SK-N-SH (cell line): ENCODE measurements around the gene PSD. TPM values are rescaled to one million over a fixed set of nuclear protein-coding genes. Genes with fewer than 3 reads are reported as not detected.

Experiments
- CTCF ChIA-PET: fragments of 300-600, 350-600 bp; formaldehyde crosslinking; extraction: SDS; loops from one replicate; lab custom pipeline; 2021; lab: Yijun Ruan, JAX
- POLR2A ChIA-PET: fragments of 350-600 bp; sonication (Branson Sonifier 250); formaldehyde crosslinking; extraction: SDS; loops from one replicate; lab custom pipeline; 2020; ENCODE audit warnings: antibody characterized with exemption, inconsistent platforms; lab: Yijun Ruan, JAX
- DNase-seq: peaks from one replicate; pipeline ENCODE4 v3.0.0; 2012
- H2AFZ ChIP-seq: fragments of 200-600 bp; sonication (generic); 2 replicates; pipeline ENCODE4 v1.8.1; 2016; ENCODE audit warnings: antibody characterized with exemption, mild to moderate bottlenecking, low read depth
- H3F3A ChIP-seq: fragments of 200-600 bp; sonication (generic); replicated peaks from 2 replicates; pipeline ENCODE3; 2016; ENCODE audit warnings: antibody characterized with exemption, mild to moderate bottlenecking; ENCODE audit not compliant: insufficient read depth
- H3K27ac ChIP-seq, 2 experiments: fragments of 200-500 bp in 1 of 2; fragments of 200-600 bp in 1 of 2; sonication (Bioruptor generic) in 1 of 2; sonication (generic), shearing (Covaris generic) in 1 of 2; 2 replicates each; pipeline versions ENCODE4 v1.5.1 to v1.6.1; 2014 to 2016; ENCODE audit warnings: low read depth in 2 of 2, inconsistent platforms in 1 of 2, low read length in 1 of 2, mild to moderate bottlenecking in 1 of 2, mixed read lengths in 1 of 2
- H3K27me3 ChIP-seq: fragments of 200-600 bp; sonication (generic), shearing (Covaris generic); 2 replicates; pipeline ENCODE4 v1.6.1; 2016; ENCODE audit warnings: mixed run types; ENCODE audit not compliant: insufficient read depth
- H3K36me3 ChIP-seq, 2 experiments: fragments of 200-500 bp in 1 of 2; fragments of 200-600 bp in 1 of 2; sonication (Bioruptor generic) in 1 of 2; sonication (generic) in 1 of 2; replicated peaks in 1 of 2; 2 replicates each; pipeline versions ENCODE3 to v1.5.1; 2014 to 2016; ENCODE audit warnings: low read length in 1 of 2, mild to moderate bottlenecking in 1 of 2; ENCODE audit not compliant: insufficient read depth in 2 of 2, control insufficient read depth in 1 of 2
- H3K4me1 ChIP-seq, 2 experiments: fragments of 200-500 bp in 1 of 2; fragments of 200-600 bp in 1 of 2; sonication (Bioruptor generic) in 1 of 2; sonication (generic), shearing (Covaris generic) in 1 of 2; 2 replicates each; pipeline versions ENCODE4 v1.5.1 to v1.6.1; 2014 to 2016; ENCODE audit warnings: low read depth in 1 of 2, low read length in 1 of 2, mixed run types in 1 of 2; ENCODE audit not compliant: insufficient read depth in 2 of 2, control insufficient read depth in 1 of 2
- H3K4me2 ChIP-seq: fragments of 200-600 bp; sonication (generic), shearing (Covaris generic); 2 replicates; pipeline ENCODE4 v1.6.1; 2017; ENCODE audit warnings: mixed run types
- H3K4me3 ChIP-seq, 2 experiments: fragments of 200-500 bp in 1 of 2; fragments of 200-600 bp in 1 of 2; sonication (Bioruptor generic) in 1 of 2; sonication (generic), shearing (Covaris generic) in 1 of 2; 2 replicates each; pipeline versions ENCODE4 v1.5.1 to v1.8.1; 2014 to 2016; ENCODE audit warnings: low read depth in 2 of 2, inconsistent platforms in 1 of 2, low read length in 1 of 2, mild to moderate bottlenecking in 1 of 2, mixed read lengths in 1 of 2, moderate library complexity in 1 of 2
- H3K79me2 ChIP-seq: fragments of 200-600 bp; sonication (generic); 2 replicates; pipeline ENCODE4 v1.8.1; 2017; ENCODE audit warnings: mild to moderate bottlenecking; ENCODE audit not compliant: insufficient read depth
- H3K9ac ChIP-seq: fragments of 200-600 bp; sonication (generic); 2 replicates; pipeline ENCODE4 v1.6.1; 2017; ENCODE audit warnings: mixed run types
- H3K9me2 ChIP-seq: fragments of 200-600 bp; sonication (generic); 2 replicates; pipeline ENCODE4 v1.6.1; 2017; ENCODE audit warnings: mixed run types
- H3K9me3 ChIP-seq: fragments of 200-600 bp; sonication (generic); 2 replicates; pipeline ENCODE4 v1.6.1; 2017; ENCODE audit warnings: mixed run types, mild to moderate bottlenecking, moderate library complexity
- H4K20me1 ChIP-seq: fragments of 200-600 bp; sonication (generic); 2 replicates; pipeline ENCODE4 v1.6.1; 2017; ENCODE audit warnings: mild to moderate bottlenecking, mixed run types; ENCODE audit not compliant: insufficient read depth
- ELF1 ChIP-seq: IDR thresholded peaks from 2 replicates; pipeline ENCODE4 v1.4.0; 2012
- EZH2phosphoT487 ChIP-seq: fragments of 200-600 bp; sonication (generic); IDR thresholded peaks from 2 replicates; pipeline ENCODE4 v1.6.1; 2017; ENCODE audit warnings: low read depth, mixed run types, mild to moderate bottlenecking, antibody characterized with exemption, moderate library complexity, borderline replicate concordance
- FOSL2 ChIP-seq: IDR thresholded peaks from 2 replicates; pipeline ENCODE4 v1.4.0; 2012; ENCODE audit warnings: low read depth, mild to moderate bottlenecking, moderate library complexity, borderline replicate concordance
- GABPA ChIP-seq: IDR thresholded peaks from 2 replicates; pipeline ENCODE4 v1.4.0; 2012; ENCODE audit warnings: low read depth, mild to moderate bottlenecking
- JUND ChIP-seq: IDR thresholded peaks from 2 replicates; pipeline ENCODE4 v1.4.0; 2012
- NFIC ChIP-seq: IDR thresholded peaks from 2 replicates; pipeline ENCODE4 v1.4.0; 2012; ENCODE audit warnings: borderline replicate concordance
- RAD21 ChIP-seq: IDR thresholded peaks from 2 replicates; pipeline ENCODE4 v1.6.1; 2012; ENCODE audit warnings: mild to moderate bottlenecking, low read length
- RCOR1 ChIP-seq: fragments of 150-350 bp; IDR thresholded peaks from 2 replicates; pipeline ENCODE4 v1.6.1; 2017; ENCODE audit warnings: antibody characterized with exemption, low read length
- RFX5 ChIP-seq: IDR thresholded peaks from 2 replicates; pipeline ENCODE4 v1.6.1; 2012; ENCODE audit warnings: mild to moderate bottlenecking, improper control_type of control experiment, low read length
- RXRA ChIP-seq: IDR thresholded peaks from 2 replicates; pipeline ENCODE4 v1.4.0; 2012; ENCODE audit warnings: low read depth, mild to moderate bottlenecking, borderline replicate concordance
- SMC3 ChIP-seq: IDR thresholded peaks from 2 replicates; pipeline ENCODE4 v1.6.1; 2012; ENCODE audit warnings: low read depth, low read length, improper control_type of control experiment
- TAF1 ChIP-seq: IDR thresholded peaks from 2 replicates; pipeline ENCODE4 v1.6.1; 2012; ENCODE audit warnings: low read depth, mild to moderate bottlenecking, low read length, moderate library complexity, borderline replicate concordance
- TEAD4 ChIP-seq: IDR thresholded peaks from 2 replicates; pipeline ENCODE4 v1.4.0; 2012; ENCODE audit warnings: mild to moderate bottlenecking, borderline replicate concordance; ENCODE audit not compliant: insufficient read depth
- YY1 ChIP-seq: IDR thresholded peaks from 2 replicates; pipeline ENCODE4 v1.4.0; 2012; ENCODE audit warnings: low read depth, mild to moderate bottlenecking
- WGBS: methylation state at CpG from one replicate; pipeline ENCODE4 v1.1.6; 2017; ENCODE audit warnings: low lambda C conversion rate; 5-methylcytosine and 5-hydroxymethylcytosine counted together
- polyA plus RNA-seq, 3 experiments: library from polyadenylated mRNA; depleted of rRNA; stranded (reverse); fragments of >200 nt; gene quantifications; 2 replicates each; pipeline ENCODE4 v1.2.3, GENCODE V29; 2012
- TF ChIP-seq, protein P1 (sequence below): IDR thresholded peaks from 2 replicates; pipeline ENCODE4 v1.4.0; 2012; ENCODE audit warnings: low read depth, borderline replicate concordance
- TF ChIP-seq, protein P2 (sequence below): IDR thresholded peaks from 2 replicates; pipeline ENCODE4 v1.4.0; 2012; ENCODE audit warnings: low read depth
- TF ChIP-seq, protein P3 (sequence below): fragments of 200-600 bp; sonication (generic); IDR thresholded peaks from 2 replicates; pipeline ENCODE4 v1.6.1; 2017; ENCODE audit warnings: antibody characterized with exemption, mild to moderate bottlenecking, moderate library complexity
- TF ChIP-seq, protein P4 (sequence below): IDR thresholded peaks from 2 replicates; pipeline ENCODE4 v1.6.1; 2012; ENCODE audit warnings: mild to moderate bottlenecking, low read depth, low read length, moderate library complexity

Gene PSD
- polyA plus RNA-seq, 1 of the 3 experiments (the other 2 are of a cell fraction) = 0.97 TPM

DNA sequence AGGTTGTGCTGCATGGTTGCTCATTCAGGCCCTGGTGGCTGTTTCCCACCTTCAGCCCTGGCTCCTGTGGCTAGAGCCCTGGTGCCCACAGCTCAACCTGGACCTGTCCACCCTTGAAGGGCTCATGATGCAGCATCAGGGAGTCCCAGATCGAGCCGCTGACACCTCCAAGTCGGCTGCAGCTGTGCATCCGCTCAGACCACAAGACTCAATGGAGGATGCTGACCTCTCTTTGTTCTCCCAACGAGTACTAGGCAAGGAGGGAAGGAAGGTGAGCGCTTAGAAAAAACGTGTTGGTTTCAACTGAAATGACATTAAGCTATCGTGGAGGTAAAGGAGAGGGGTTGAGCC is 42.2 kb upstream of the PSD start (continued):
- TF ChIP-seq YY1 = no peak
- TF ChIP-seq RXRA = no peak
- no peak for TF ChIP-seq FOSL2
- no peak for TF ChIP-seq RAD21

DNA sequence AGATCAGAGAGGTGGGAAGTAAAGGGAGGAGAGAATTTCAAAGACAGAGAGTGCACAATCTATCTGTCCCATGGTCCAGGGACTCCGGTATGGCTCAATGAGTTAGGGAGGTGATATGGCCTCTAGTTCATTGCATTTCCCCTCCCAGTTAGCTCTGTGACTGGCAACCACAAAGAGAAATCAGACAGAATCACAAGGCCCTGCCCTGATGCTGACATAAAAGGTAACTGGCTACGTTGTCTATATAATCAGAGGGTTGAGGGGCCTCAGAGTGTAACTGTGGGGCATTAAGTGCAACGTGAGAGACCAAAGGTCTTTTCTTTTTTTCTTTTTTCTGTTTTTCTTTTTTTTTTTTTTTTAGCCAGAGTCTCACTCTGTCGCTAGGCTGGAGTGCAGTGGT is 40.1 kb upstream of the PSD start:
- TF ChIP-seq, protein P1, sequence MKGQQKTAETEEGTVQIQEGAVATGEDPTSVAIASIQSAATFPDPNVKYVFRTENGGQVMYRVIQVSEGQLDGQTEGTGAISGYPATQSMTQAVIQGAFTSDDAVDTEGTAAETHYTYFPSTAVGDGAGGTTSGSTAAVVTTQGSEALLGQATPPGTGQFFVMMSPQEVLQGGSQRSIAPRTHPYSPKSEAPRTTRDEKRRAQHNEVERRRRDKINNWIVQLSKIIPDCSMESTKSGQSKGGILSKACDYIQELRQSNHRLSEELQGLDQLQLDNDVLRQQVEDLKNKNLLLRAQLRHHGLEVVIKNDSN = no peak
- TF ChIP-seq JUND (no peak), YY1 (no peak), ELF1 (no peak), EZH2phosphoT487 (no peak), GABPA (no peak), RAD21 (no peak), NFIC (no peak), SMC3 (no peak), FOSL2 (no peak)
- CTCF ChIA-PET = interaction anchor here (1.5 to 1.8 kb wide), 2 partner anchors 9 to 20 kb away, joined by 4 to 7 read pairs; no protein-coding TSS in a partner anchor
- POLR2A ChIA-PET = interaction anchor here (0.8 kb wide), 1 partner anchor 26 kb away, joined by 3 read pairs; the partner anchor contains the start of gene CUEDC2

DNA sequence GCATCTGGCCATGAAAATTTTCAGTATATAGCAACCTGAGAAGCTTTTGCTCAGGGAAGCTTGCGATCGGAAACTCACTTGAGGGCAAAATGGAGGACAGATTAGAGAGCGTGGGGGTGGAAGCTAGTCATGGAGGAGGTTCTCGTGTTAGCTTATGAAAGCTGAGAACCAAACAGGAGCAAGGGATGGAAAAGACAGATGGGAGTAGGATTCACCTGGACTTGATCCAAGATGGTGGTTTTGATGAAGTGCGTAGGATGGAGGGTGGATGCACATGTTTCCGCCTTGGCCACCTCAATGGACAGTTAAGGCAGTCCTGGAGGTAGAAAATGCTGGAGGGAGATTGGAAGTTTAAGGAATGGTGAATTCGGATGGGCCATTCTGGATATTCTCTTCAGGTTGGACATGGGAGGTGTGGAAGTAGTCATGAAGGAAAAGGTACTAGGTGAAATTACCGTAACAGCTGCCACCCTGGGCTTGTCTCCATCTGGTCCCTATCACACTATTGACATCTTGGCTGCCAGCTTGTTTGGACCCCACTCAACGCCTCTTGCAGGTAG is 39.1 kb upstream of the PSD start:
- no peak overlapping the region for H3K4me2 ChIP-seq
- no peaks in the 10 kb centered on the region for H4K20me1 ChIP-seq
- peaks cover 0 to 10% of the 10 kb centered on the region in 2 experiments; a peak in 1 of 4 replicates for H3K4me1 ChIP-seq
- ChIA-PET POLR2A (no interaction called here), CTCF (interaction anchor here (0.8 to 1.8 kb wide), 3 partner anchors 21 to 288 kb away, joined by 3 to 7 read pairs (median 3); no protein-coding TSS in a partner anchor)
- peaks cover 7% of the 10 kb centered on the region for H3F3A ChIP-seq
- H3K4me3 ChIP-seq = no peak overlapping the region
- H3K36me3 ChIP-seq = no peaks in the 10 kb centered on the region
- 96% methylated on average over 9 of the region's 9 CpGs for WGBS
- H3K9me2 ChIP-seq = no peaks in the 10 kb centered on the region
- no peak overlapping the region for H2AFZ ChIP-seq
- H3K27ac ChIP-seq = no peak overlapping the region
- H3K9me3 ChIP-seq = no peaks in the 10 kb centered on the region
- DNase-seq = no peak
- no peaks in the 10 kb centered on the region for H3K27me3 ChIP-seq
- TF ChIP-seq, protein P1 = no peak
- TF ChIP-seq YY1 = no peak
- TF ChIP-seq RFX5 = no peak
- TF ChIP-seq, protein P2, sequence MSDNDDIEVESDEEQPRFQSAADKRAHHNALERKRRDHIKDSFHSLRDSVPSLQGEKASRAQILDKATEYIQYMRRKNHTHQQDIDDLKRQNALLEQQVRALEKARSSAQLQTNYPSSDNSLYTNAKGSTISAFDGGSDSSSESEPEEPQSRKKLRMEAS = no peak
- no peak for TF ChIP-seq RCOR1
- no peak for TF ChIP-seq RXRA
- TF ChIP-seq, protein P3, sequence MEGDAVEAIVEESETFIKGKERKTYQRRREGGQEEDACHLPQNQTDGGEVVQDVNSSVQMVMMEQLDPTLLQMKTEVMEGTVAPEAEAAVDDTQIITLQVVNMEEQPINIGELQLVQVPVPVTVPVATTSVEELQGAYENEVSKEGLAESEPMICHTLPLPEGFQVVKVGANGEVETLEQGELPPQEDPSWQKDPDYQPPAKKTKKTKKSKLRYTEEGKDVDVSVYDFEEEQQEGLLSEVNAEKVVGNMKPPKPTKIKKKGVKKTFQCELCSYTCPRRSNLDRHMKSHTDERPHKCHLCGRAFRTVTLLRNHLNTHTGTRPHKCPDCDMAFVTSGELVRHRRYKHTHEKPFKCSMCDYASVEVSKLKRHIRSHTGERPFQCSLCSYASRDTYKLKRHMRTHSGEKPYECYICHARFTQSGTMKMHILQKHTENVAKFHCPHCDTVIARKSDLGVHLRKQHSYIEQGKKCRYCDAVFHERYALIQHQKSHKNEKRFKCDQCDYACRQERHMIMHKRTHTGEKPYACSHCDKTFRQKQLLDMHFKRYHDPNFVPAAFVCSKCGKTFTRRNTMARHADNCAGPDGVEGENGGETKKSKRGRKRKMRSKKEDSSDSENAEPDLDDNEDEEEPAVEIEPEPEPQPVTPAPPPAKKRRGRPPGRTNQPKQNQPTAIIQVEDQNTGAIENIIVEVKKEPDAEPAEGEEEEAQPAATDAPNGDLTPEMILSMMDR = no peak
- TF ChIP-seq TAF1 = no peak
- TF ChIP-seq, protein P4, sequence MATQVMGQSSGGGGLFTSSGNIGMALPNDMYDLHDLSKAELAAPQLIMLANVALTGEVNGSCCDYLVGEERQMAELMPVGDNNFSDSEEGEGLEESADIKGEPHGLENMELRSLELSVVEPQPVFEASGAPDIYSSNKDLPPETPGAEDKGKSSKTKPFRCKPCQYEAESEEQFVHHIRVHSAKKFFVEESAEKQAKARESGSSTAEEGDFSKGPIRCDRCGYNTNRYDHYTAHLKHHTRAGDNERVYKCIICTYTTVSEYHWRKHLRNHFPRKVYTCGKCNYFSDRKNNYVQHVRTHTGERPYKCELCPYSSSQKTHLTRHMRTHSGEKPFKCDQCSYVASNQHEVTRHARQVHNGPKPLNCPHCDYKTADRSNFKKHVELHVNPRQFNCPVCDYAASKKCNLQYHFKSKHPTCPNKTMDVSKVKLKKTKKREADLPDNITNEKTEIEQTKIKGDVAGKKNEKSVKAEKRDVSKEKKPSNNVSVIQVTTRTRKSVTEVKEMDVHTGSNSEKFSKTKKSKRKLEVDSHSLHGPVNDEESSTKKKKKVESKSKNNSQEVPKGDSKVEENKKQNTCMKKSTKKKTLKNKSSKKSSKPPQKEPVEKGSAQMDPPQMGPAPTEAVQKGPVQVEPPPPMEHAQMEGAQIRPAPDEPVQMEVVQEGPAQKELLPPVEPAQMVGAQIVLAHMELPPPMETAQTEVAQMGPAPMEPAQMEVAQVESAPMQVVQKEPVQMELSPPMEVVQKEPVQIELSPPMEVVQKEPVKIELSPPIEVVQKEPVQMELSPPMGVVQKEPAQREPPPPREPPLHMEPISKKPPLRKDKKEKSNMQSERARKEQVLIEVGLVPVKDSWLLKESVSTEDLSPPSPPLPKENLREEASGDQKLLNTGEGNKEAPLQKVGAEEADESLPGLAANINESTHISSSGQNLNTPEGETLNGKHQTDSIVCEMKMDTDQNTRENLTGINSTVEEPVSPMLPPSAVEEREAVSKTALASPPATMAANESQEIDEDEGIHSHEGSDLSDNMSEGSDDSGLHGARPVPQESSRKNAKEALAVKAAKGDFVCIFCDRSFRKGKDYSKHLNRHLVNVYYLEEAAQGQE = no peak
- TF ChIP-seq RAD21 = no peak
- TF ChIP-seq EZH2phosphoT487 = no peak
- TF ChIP-seq TEAD4 = no peak
- TF ChIP-seq, all 33 proteins: peak for 0
- Histone ChIP-seq H3K9ac (no peak overlapping the region), H3K79me2 (no peaks in the 10 kb centered on the region)

More for the DNA sequence above, 40.1 kb upstream of the PSD start:
- WGBS = 73% methylated on average over 4 of the region's 4 CpGs
- Histone ChIP-seq H3K4me2 (no peak overlapping the region), H3K9me2 (no peaks in the 10 kb centered on the region), H3K36me3 (no peaks in the 10 kb centered on the region), H3F3A (peaks cover 5% of the 10 kb centered on the region), H2AFZ (no peak overlapping the region), H3K27me3 (no peaks in the 10 kb centered on the region), H3K27ac (no peak overlapping the region), H3K9ac (no peak overlapping the region), H3K4me1 (peaks cover 0 to 10% of the 10 kb centered on the region in 2 experiments; a peak in 1 of 4 replicates), H3K4me3 (no peak overlapping the region), H3K79me2 (no peaks in the 10 kb centered on the region), H4K20me1 (no peaks in the 10 kb centered on the region), H3K9me3 (no peaks in the 10 kb centered on the region)
- no peak for DNase-seq
